GM21360 (cell line): ENCODE measurements around the gene ORAI3.

ENCODE experiments used
- ATAC-seq: cut with Tn5 transposase; IDR thresholded peaks from one replicate; pipeline ENCODE4 v1.9.1; 2021; ENCODE audit warnings: mild to moderate bottlenecking, moderate library complexity; ENCODE audit not compliant: unreplicated experiment

The ORAI3 gene

DNA sequence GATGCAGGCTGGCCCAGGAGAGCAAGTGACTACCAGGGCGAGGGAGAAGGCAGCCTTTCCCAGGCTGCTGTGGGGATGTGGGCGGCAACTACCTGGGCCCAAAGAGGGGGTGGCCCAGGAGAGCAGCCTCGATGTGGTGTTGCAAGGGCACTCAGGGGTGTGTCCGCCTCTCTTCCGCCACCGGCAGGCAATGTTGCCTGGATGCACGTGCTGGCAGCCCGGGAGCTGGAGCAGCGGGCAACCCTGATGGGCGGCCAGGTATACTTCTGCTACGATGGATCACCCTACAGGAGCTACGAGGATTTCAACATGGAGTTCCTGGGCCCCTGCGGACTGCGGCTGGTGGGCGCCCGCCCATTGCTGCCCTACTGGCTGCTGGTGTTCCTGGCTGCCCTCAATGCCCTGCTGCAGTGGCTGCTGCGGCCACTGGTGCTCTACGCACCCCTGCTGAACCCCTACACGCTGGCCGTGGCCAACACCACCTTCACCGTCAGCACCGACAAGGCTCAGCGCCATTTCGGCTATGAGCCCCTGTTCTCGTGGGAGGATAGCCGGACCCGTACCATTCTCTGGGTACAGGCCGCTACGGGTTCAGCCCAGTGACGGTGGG lies 38.8 kb downstream of the ORAI3 start:
- ATAC-seq = no peak

DNA sequence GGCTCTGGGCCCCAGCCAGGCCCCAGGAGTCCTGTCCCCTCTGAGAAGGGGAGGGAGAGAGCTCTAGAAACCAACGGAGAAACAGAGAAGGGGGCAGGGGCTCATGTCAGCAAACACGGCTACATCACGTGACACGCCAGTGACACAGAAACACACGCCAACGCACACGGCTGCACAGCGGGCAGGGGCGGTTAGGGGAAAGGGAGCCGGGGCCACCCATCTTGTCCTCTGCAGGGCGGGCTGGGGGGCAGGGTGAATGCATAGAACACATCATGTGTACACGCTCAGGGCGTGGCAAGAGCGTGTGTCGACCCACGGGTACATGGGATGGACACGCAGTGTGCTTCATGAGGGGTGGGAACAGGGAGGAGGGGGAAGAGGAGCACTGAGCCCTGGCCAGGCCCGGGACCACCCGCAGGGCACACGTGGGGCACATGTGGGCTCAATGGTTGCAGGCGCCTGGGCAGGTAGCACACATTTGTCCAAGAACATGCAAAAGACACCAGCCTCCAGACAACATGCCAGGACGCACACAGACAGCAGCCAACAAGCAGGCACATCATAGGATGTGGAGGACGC lies 40.7 kb downstream of the ORAI3 start:
- ATAC-seq = no peak

DNA sequence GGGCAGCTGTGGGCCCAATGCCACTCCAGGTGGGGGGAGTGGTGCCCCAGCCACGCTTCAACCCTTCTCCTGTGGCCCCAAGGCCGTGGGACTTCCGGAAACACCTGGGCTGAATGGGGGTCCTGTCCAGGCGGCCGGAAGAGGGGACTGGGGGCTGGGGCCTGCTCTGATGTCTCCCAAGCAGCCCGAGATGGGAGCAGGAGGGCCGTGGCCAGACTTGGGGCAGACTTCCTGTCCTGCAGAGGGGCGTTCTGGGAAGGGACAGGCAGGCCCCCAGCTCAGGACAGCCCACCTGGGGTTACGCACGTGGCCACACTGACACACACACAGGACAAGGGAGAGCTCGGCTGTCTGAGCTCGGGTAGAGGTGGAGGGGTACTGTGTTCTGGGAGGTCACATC lies 41.2 kb downstream of the ORAI3 start:
- no peak for ATAC-seq

DNA sequence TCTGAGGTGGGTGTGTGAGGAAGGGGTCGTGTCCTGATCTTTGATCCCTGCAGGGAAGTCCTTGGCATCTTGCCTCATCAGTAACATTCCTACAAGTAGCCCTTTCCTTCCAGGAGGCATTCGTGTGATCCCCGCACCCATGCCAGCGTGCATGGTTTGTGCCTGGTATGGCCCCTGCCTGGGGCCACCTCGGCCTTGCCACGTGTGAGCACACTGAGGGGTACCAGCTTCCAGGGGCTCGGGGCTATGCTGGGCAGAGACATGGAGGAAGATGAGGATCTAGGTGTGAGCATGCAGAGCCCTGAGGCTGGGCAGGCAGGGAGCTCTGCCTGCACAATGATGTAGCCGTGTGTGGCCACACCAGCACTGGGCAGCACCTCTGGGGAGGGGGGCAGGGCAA lies 42.2 kb downstream of the ORAI3 start:
- no peak for ATAC-seq

DNA sequence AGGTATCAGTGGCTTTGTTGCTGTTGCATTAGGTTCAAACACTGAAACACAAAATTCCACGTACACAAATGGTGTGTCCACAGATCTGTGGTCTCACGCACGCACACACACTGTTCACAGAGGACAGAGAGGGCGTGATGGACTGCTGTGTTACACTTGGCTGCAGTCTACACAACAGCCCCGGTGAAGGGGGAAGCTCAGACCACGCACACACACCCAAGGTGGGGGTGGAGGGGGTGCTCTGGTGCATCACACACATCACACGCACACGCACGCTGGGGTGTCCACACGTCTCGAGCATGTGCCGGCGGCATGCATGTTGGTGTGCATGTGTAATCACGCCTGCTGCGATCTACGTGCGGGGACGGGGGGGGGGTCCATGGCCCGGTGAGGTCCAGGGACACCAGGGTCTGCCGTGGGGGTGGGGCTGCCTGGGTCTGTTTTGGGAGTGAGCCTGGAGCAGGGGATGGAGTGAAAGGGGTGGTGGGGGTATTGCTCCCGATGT lies 43.5 kb downstream of the ORAI3 start:
- ATAC-seq = no peak

DNA sequence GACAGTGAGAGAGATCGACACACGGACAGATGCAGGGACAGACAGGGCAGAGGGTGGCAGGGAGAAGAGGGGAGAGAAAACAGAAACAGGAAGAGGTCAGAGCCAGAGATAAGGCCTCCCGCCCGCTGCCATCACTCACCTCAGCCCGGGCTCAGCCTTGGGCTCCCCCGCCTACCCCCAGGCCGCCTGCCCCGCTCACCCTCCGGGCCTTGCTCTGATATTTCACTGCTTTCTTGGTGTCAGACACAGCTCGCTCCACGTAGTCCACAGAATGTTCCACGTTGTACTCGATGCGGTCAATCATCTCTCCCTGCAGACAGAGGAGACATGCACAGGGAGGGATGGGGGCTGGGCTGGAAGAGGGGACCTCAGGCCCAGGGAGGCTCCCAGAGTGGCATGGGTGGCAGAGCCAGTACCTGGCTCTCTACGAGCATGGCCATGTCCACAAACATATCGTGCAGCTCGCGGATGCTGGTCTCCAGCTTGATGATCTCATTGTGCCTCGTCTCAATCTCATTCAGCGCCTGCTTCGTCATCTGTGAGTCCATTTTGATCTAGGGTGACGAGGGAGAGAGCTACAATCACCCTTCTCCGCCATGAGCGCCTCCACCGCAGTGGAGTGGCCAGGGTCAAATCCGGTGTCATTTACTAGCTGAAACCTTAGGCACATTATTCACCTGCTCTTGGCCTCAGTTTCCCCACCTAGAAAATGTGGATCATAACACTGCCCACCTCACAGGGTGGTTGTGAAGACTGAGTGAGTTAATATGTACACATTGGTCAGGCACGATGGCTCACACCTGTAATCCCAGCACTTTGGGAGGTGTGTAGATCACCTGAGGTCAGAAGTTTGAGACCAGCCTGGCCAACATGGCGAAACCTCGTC lies 44.3 kb downstream of the ORAI3 start:
- ATAC-seq = no peak

DNA sequence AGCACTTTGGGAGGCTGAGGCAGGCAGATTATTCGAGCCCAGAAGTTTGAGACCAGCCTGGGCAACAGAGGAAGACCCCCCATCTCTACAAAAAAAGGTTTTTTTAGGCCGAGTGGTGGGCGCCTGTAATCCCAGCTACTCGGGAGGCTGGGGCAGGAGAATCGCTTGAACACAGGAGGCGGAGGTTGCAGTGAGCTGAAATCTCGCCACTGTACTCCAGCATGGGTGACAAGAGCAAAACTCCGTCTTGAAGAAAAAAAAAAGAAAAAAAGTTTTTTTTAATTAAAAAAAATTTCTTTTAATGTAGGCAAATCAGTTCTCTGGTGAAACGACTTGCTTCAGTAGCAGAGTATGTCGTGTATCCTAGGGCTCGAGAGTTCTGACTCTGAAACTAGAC lies 47.1 kb downstream of the ORAI3 start:
- no peak for ATAC-seq

DNA sequence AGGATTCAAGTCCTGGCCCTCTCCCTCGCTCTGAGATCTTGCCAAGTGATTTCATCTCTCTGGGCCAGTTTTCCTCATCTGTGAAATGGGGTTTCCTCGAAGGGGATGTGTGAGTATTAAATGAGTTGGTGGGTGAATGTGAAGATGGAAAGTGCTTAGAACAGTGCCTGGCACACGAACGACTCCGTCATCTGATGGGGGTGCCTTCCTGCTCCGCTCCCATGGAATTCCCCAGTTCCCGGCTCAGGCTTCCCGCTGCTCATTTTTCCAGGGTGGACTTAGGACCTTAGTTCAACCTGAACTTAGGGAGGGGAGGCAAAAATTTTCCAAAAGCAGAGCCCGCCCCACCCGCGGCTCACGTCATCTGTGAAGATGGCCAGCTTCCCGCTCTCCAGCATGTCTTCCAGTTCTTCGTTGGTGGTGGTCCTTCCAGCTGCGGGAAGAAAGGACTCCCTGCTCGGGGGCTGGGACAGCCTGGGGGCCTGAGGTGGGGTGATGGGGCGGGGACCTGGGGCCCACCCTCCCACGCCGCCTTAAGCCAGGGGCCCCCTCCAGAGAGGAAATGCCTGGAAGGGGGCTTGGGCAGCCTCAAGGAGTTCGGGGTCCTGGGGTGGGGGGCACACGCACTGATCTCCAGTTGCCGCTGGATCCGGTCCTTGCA lies 47.6 kb downstream of the ORAI3 start:
- no peak for ATAC-seq

DNA sequence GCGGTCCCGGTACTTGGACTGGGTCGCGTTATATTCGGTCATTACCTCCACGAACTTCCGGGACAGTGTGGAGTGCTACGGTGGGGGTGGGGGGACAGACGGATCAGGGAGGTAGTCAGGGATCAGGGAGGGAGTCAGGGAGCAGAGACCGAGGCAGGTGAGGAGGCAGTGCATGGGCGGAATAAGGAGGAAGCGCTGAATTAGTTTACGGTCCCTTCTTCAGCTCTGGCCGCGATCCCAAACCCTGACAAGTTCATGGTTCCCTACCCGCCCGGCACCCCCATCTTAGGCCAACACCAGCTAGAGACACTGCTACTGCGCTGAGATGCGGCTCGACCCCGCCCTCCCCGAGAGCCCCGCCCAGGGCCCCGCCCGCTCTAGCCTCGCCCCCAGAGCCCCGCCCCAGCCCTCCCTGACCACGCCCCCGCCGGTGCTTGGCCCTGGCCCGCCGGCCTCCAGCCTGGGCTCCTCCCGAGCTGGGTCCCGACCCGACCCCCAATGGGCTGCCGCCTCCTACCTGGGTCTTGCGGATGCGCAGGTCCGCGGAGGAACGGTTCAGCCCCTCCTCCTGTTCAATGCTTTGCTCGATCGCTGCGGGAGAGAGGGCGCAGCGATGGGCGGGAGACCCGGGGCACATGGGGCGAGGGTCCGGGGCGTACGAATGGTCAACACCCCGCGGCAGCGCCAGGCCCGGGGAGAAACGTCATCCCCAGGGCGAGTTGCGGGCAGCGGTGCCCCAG lies 48.3 kb downstream of the ORAI3 start:
- ATAC-seq = peak; percentile 73

DNA sequence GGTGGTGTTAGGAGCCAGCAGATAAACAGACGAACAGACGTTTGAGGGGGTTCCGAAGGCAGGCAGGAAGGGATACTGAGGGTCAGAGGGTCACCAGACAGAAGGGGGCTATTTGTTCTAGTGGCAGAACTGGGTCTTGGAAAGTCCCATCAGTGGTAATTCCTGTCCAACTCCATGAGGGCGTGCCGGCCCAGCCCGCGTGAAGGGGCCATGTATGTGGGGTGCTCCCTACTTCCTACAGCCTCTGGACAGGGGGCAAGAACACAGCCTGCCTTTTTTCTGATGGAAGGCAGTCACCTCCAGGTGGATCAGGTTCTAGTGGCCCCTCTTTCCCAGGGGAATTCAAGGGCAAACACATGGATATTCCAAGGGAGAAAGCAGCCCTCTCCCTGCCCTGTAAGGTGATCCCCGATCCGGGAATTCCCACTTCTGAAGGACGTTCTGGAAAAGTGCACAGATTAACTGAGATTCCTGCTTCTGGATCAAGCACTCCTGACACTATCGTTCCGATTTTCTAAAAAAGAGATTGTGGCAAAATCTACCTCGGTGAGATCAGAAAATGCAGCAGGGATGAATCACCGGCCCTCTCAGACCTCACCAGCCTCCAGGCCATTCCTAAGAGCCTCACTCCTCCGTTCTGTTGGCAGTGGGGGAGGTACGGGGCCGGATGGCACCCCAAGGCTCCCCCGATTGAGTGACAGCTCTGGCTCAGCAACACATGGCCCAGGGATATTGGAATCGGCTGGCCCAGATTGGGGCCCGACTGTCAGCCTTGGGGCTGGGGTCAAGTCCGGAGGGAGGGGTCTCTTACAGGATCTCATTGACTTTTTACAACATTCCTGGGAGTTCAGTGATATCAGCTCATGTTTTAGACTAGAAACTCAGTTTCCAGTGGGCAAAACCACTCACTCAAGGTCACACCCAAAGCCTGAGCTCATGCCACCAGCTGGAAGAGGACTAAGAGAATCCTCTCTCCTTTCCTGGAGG lies 49.1 kb downstream of the ORAI3 start:
- ATAC-seq = no peak

DNA sequence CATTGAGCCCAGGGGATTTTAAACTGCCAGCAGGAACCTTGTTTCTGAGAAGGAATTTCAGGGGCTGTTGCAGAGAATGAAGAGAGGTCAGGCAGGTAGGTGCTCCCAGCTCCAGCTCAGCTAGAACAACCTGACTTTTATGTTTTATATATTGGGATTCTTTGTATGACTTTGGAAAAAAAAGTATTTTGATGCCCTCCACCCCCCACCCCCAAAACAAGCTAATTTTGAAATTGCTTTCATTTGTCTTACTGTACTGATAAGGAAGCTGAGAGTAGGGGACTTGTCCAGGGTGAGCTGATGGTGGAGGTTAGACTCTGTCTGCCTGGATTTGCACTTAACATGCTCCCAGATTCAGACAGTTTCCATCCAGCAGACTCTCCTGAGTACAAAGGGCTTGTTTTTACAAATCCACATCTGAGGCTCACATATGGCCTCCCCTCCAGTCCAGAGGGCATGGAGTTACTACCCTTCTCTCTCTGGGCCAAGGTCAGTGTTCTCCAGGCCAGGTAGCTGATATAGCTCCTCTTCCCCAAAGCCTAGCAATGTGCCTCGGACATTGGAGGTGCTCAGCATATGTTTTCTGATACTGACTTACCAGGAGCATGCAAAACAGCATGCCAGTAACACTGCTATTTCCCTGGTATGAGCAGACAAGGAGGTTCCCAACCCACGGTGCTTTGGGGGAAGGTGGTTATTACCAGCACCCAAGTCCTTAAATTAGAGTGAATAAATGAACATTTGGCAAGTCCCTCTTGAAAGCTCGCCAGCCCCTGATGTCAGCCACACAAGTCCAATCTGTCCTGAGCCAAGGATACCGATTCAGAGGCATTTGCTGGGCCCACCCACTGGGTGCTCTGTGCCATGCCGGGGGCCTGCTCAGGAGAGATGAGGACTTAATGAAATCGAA lies 50.2 kb downstream of the ORAI3 start:
- ATAC-seq = no peak

DNA sequence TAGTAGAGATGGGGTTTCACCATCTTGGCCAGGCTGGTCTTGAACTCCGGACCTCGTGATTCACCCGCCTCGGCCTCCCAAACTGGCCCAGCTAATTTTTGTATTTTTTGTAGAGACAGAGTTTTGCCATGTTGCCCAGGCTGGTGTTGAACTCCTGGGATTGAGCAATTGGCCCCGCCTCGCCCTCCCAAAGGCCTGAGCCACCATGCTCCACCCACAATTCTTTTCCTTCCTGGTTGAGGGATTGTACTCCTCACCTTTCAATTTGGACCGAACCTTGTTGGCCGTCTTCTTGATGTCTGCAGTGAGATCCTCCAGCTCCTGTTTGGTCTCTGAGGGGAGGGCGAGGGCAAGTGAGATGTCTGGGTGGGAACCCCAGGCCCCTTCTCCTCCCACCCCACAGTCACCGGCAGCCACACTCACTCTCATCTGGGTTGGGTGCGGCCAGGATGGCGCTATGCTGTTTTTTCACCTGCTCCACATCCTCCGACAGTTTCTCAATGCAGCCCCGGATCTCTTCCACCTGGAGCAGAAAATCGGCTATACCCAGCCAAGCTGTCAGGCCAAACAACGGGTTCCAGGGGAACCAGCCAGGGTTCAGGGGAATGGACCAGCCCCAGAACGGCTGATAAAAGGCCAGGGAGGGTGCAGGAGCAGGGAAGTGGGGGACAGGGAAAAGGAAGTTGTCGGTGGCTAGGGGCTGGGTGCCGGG lies 52.0 kb downstream of the ORAI3 start:
- no peak for ATAC-seq

DNA sequence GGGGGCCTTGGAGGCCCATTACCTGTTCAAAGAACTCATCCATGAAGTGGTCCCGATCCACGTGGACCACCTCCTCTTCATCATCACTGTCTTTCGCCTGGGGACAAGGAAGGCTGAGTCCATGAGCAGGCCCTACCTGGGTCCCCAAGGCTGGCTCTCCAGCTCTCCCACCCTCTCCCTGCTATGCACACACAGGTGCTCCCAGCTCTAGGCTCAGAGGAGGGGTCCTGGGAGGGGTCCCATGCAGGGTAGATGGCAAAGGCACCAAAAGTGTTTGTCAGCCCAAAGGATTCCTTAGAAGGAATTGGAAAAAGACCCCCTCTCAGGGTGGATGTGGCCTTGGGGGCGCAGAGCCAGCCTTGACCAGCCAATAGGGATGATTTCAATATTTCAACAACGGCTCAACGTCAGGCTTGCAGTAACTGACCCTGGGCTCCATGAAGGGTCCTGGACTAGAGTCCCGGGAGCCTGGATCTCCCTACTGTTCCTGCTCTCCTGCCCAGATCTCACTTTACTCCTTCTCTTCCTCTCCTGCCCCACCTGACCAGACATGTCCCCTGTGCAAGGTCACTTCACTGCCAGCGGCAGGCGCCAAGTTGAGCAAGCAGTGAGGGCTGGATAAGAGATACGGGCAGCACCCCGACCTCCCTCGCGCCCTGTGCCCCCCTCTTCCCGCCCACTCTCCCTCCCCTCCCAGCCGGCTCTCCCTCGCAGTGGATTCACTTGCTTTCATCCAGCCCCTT lies 52.8 kb downstream of the ORAI3 start:
- no peak for ATAC-seq

DNA sequence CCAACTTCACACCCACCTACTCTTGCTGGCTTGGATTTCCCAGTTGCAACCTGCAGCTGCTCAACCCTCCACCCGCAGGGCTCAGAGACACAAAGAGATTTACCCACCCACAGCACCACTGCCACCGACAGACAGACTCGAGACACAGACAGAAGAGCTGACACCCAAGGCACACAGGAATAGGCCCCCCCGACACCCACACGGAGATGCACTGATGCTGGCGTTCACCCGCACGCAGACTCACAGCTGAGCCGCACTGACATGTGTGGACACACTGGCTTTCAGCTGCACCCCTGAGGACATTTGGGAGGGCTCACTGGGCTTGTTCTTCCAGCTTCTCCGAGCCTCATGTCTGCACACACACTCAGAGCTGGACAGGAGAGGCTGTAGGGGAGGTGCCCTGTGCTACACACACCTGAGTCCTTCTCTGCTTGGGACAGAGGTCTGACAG lies 53.4 kb downstream of the ORAI3 start:
- ATAC-seq = no peak

DNA sequence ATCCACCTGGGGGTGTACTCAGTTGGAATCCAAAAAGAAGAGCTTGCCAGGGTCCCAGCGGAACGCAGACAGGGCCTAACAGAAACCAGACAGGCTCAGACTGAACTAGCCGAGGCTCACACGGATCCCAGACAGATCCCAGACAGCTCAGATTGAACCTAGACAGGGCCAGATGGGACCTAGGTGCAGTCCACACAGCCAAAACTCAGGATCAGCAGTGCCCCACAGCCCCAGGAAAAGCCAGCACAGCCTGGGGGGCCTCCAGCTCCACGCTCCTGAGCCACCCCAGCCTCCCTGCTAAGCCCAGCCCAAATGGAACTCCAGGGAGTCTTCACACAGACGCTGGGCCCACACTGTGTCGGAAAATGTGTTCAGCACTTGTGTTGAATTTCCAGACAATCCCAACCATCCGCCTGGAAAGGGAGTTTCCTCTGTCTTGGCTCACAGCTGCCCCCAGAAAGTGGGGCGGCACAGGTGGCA lies 54.0 kb downstream of the ORAI3 start:
- no peak for ATAC-seq

DNA sequence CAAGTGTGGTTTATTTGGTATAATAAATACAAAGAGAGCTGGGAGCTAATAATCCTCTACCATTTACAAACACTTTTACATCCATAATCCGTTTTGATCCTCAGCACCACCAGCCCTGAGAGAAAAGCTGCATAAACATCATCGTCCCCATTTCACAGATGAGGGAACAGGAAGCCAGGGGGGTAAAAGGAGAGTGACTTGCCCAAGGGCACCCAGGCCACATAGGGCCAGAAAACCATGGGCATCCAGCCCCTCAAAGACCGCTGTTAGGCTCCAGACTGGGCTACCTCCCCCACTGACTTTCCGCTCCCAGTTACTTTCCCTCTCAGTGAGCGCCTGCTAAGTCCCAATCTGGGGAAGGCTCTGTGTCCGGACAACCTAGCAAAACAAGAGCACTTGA lies 54.9 kb downstream of the ORAI3 start:
- no peak for ATAC-seq
